ENCODE data around the gene MYL2. TPM values are rescaled to one million over a fixed set of nuclear protein-coding genes. Genes with fewer than 3 reads are reported as not detected.

Gene MYL2
- total RNA-seq, 1 donor from 2014 or later: not detected

- H3K27me3 Mint-ChIP-seq (ENCODE audit: unreplicated experiment): peaks cover 7% of the 10 kb centered on the region
- no peaks in the 10 kb centered on the region for H3K36me3 Mint-ChIP-seq (ENCODE audit: low read depth, unreplicated experiment)
- no peaks in the 10 kb centered on the region for H3K4me1 Mint-ChIP-seq (ENCODE audit: unreplicated experiment)
- no peak for TF ChIP-seq CTCF (IDR thresholded peaks at IDR 0.05; ENCODE audit: unreplicated experiment)
- DNase-seq (ENCODE audit: low spot score): no peak
- H3K9me3 Mint-ChIP-seq (ENCODE audit: unreplicated experiment): no peaks in the 10 kb centered on the region
- H3K4me3 Mint-ChIP-seq (ENCODE audit: unreplicated experiment): no peak overlapping the region
- H3K27ac Mint-ChIP-seq (ENCODE audit: unreplicated experiment): no peak overlapping the region
Observed at GRCh38 chr12:110917467-110917866, 2.9 kb downstream of the MYL2 start.

GRCh38 chr12:110916295-110916875 is 4.0 kb downstream of the MYL2 start:
- no peaks in the 10 kb centered on the region for H3K4me1 Mint-ChIP-seq (ENCODE audit: unreplicated experiment)
- H3K36me3 Mint-ChIP-seq (ENCODE audit: low read depth, unreplicated experiment): no peaks in the 10 kb centered on the region
- H3K27me3 Mint-ChIP-seq (ENCODE audit: unreplicated experiment): peaks cover 7% of the 10 kb centered on the region
- no peak for DNase-seq (ENCODE audit: low spot score)
- H3K27ac Mint-ChIP-seq (ENCODE audit: unreplicated experiment): no peak overlapping the region
- H3K9me3 Mint-ChIP-seq (ENCODE audit: unreplicated experiment): no peaks in the 10 kb centered on the region
- no peak for TF ChIP-seq CTCF (IDR thresholded peaks at IDR 0.05; ENCODE audit: unreplicated experiment)
- H3K4me3 Mint-ChIP-seq (ENCODE audit: unreplicated experiment): no peak overlapping the region

- DNase-seq (ENCODE audit: low spot score): no peak
- Mint-ChIP-seq H3K4me1 (ENCODE audit: unreplicated experiment) (no peaks in the 10 kb centered on the region), H3K9me3 (ENCODE audit: unreplicated experiment) (no peaks in the 10 kb centered on the region), H3K27me3 (ENCODE audit: unreplicated experiment) (peaks cover 7% of the 10 kb centered on the region), H3K36me3 (ENCODE audit: low read depth, unreplicated experiment) (no peaks in the 10 kb centered on the region), H3K4me3 (ENCODE audit: unreplicated experiment) (no peak overlapping the region), H3K27ac (ENCODE audit: unreplicated experiment) (no peak overlapping the region)
- no peak for TF ChIP-seq CTCF (IDR thresholded peaks at IDR 0.05; ENCODE audit: unreplicated experiment)
Observed at GRCh38 chr12:110913119-110914056, 7.0 kb downstream of the MYL2 start.

GRCh38 chr12:110912263-110912662 is 8.1 kb downstream of the MYL2 start:
- no peaks in the 10 kb centered on the region for H3K4me1 Mint-ChIP-seq (ENCODE audit: unreplicated experiment)

More at GRCh38 chr12:110912263-110912662, 8.1 kb downstream of the MYL2 start:
- no peak for DNase-seq (ENCODE audit: low spot score)
- H3K4me3 Mint-ChIP-seq (ENCODE audit: unreplicated experiment): no peak overlapping the region
- no peaks in the 10 kb centered on the region for H3K36me3 Mint-ChIP-seq (ENCODE audit: low read depth, unreplicated experiment)
- no peaks in the 10 kb centered on the region for H3K9me3 Mint-ChIP-seq (ENCODE audit: unreplicated experiment)
- H3K27me3 Mint-ChIP-seq (ENCODE audit: unreplicated experiment): peaks cover 7% of the 10 kb centered on the region
- no peak overlapping the region for H3K27ac Mint-ChIP-seq (ENCODE audit: unreplicated experiment)
- no peak for TF ChIP-seq CTCF (IDR thresholded peaks at IDR 0.05; ENCODE audit: unreplicated experiment)
